ENCODE measurements around the gene CSNK1A1L.
"Not testable (repeated sequence)": the region's sequence is repeated elsewhere in the genome, so short reads cannot be mapped to it uniquely, and the experiment has no call there.

Gene CSNK1A1L

DNA sequence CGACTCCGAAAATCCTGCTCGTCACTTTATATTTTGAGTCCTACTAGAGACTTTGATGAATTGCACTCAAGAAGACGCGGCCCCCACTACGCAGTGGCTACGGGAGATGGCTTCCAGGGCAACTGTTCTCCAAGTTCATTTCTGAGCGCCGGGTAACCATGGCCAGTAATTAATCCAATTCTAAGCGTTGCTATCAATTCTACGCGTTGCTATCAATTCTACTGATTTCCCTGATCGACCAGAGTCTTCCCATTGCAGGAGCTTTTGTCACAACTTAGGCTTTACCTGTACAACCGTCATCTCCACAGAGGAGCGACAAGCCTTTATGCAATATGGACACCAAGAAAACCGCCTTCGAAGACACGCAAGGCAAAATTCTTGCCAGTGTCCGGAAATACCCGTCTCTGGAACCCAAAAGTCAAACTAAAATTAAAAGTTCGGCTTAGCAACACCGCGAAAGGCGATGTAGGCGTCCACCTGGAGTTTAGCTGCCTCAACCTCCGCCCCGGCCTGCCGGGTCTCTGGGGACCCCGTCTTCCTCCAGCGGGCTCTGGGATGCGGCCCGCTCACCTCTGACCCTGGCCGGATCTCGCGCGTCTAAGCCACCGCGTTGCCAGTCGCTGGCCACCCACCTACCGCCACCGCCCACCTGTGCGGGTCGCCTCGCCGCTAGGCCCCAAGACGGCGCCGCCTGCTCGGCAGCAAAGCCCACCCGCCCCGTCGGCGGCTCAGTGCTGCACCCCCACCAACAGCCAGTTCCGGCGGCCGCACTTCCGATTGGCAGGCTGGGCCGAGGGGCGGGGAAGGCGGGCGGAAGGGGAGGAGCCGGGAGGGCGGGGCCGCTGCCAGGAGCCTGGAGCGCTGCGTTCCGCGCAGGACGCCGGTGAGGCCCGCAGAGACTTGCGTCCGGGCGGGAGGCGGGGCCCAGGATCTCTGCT lies 46.3 kb downstream of the CSNK1A1L start, which contains the start of gene SUPT20H:
Gene SUPT20H (minus strand): TSS at position 779 of the 938 bp plus-strand sequence. CDS start 8,198 bp downstream, outside the sequence.
- peak; percentile 95 for DNase-seq (ENCODE audit: low spot score)

GRCh38 chr13:37056228-37056627 lies 49.2 kb downstream of the CSNK1A1L start:
- not testable (repeated sequence) for DNase-seq (ENCODE audit: low spot score)
